Posterior vena cava (tissue), 2 donors: ENCODE results near the gene CD58. TPM values are rescaled to one million over a fixed set of nuclear protein-coding genes. Genes with fewer than 3 reads are reported as not detected.

Experiments
- DNase-seq: peaks from one replicate; pipeline ENCODE4 v3.0.0-alpha.2; 2020; ENCODE audit warnings: low spot score
- intact Hi-C, 2 donors: fragments of 100-400 bp; cut with DNase I; formaldehyde crosslinking; loops; one replicate each; pipeline versions ENCODE4 v1.14.1 to v1.14.2; 2022 to 2023
- total RNA-seq, 2 donors: library from RNA; stranded (reverse); fragmentation: NEBNext Ultra II Directional; extraction: Animal tissue kit (Norgen Biotek cat#: 25700); gene quantifications; one replicate each; pipeline ENCODE4 v1.2.1, GENCODE V29; 2021
- donor health status: DM: yes; HTN: yes; CAD: no.
- donor health status: DM: yes; HTN: yes; CAD: no.

Gene CD58
- total RNA-seq, 2 donors from 2014 or later: 28.3 to 31.6 TPM

- DNase-seq: no peak
- intact Hi-C loops: loop anchor here in 1 of 2 donors (5.0 kb wide), 1 partner anchor 371 kb away; no protein-coding TSS in a partner anchor
Observed at GRCh38 chr1:116503546-116504307, 67.1 kb downstream of the CD58 start.

- DNase-seq: no peak
- intact Hi-C loops: loop anchor here in 1 of 2 donors (5.0 kb wide), 1 partner anchor 370 kb away; no protein-coding TSS in a partner anchor
Observed at GRCh38 chr1:116502671-116503314, 68.0 kb downstream of the CD58 start.

GRCh38 chr1:116501870-116502244 lies 69.0 kb downstream of the CD58 start:
- intact Hi-C loops: loop anchor here in 1 of 2 donors (5.0 kb wide), 1 partner anchor 370 kb away; no protein-coding TSS in a partner anchor
- no peak for DNase-seq

- DNase-seq: no peak
- intact Hi-C loops: loop anchor here in 1 of 2 donors (5.0 kb wide), 1 partner anchor 369 kb away; no protein-coding TSS in a partner anchor
Observed at GRCh38 chr1:116501125-116501869, 69.5 kb downstream of the CD58 start.

GRCh38 chr1:116498789-116499628 lies 71.8 kb downstream of the CD58 start:
- DNase-seq: no peak
- intact Hi-C loops: no loop called here

GRCh38 chr1:116497656-116498055 lies 73.2 kb downstream of the CD58 start:
- no peak for DNase-seq
- intact Hi-C loops: no loop called here

- intact Hi-C loops: no loop called here
- no peak for DNase-seq
Observed at GRCh38 chr1:116496898-116497297, 73.9 kb downstream of the CD58 start.

GRCh38 chr1:116496380-116496779 lies 74.4 kb downstream of the CD58 start:
- intact Hi-C loops: no loop called here
- DNase-seq: no peak

- no peak for DNase-seq
- intact Hi-C loops: no loop called here
Observed at GRCh38 chr1:116495535-116495934, 75.3 kb downstream of the CD58 start.

- DNase-seq: no peak
- intact Hi-C loops: no loop called here
Observed at GRCh38 chr1:116494745-116495144, 76.1 kb downstream of the CD58 start.

GRCh38 chr1:116494353-116494692 lies 76.5 kb downstream of the CD58 start:
- intact Hi-C loops: no loop called here

GRCh38 chr1:116493484-116494352 lies 77.1 kb downstream of the CD58 start:
- no peak for DNase-seq
- intact Hi-C loops: no loop called here

More at GRCh38 chr1:116494353-116494692, 76.5 kb downstream of the CD58 start:
- DNase-seq: no peak

- intact Hi-C loops: no loop called here
Observed at GRCh38 chr1:116493036-116493435, 77.8 kb downstream of the CD58 start.

GRCh38 chr1:116492358-116492811 lies 78.4 kb downstream of the CD58 start:
- no peak for DNase-seq
- intact Hi-C loops: no loop called here

More at GRCh38 chr1:116493036-116493435, 77.8 kb downstream of the CD58 start:
- no peak for DNase-seq

- DNase-seq: no peak
- intact Hi-C loops: no loop called here
Observed at GRCh38 chr1:116491700-116492357, 79.0 kb downstream of the CD58 start.

- DNase-seq: no peak
- intact Hi-C loops: no loop called here
Observed at GRCh38 chr1:116490588-116490987, 80.2 kb downstream of the CD58 start.

GRCh38 chr1:116489231-116489697 lies 81.6 kb downstream of the CD58 start:
- intact Hi-C loops: loop anchor here (5.0 to 10.0 kb wide), 2 partner anchors 124 to 127 kb away; no protein-coding TSS in a partner anchor

More at GRCh38 chr1:116489231-116489697, 81.6 kb downstream of the CD58 start:
- DNase-seq: no peak
